ENCODE measurements around the gene ZNF354C. TPM values are rescaled to one million over a fixed set of nuclear protein-coding genes. Genes with fewer than 3 reads are reported as not detected.

Gene ZNF354C
- total and polyA plus RNA-seq, 2 of the 8 experiments (the other 6 are each of a cell fraction or from before 2014, with no cell fraction given), result 0.85 to 2.3 TPM

GRCh38 chr5:179120421-179120861 lies 60.3 kb downstream of the ZNF354C start:
- H3K23ac ChIP-seq (ENCODE audit: insufficient read length), result no peak overlapping the region
- no peak overlapping the region for H2BK120ac ChIP-seq (replicated peaks; ENCODE audit: low read depth, low read length)
- peaks cover 43 to 86% of the 10 kb centered on the region in 2 experiments for H3K9me3 ChIP-seq (ENCODE audit: insufficient read depth in 2 of 2, low read depth in 1 of 2, low read length in 1 of 2)
- no peaks in the 10 kb centered on the region for H3K79me1 ChIP-seq (ENCODE audit: low read depth, low read length)
- H3K18ac ChIP-seq (ENCODE audit: extremely low read depth, low read length), result no peak overlapping the region
- H2AFZ ChIP-seq (ENCODE audit: low read length), result no peak overlapping the region
- no peak overlapping the region for H3K9ac ChIP-seq (replicated peaks in 1 of 4; ENCODE audit: extremely low read depth in 1 of 4, low read depth in 3 of 4, low read length in 3 of 4)
- H2AK5ac ChIP-seq (ENCODE audit: low read depth, low read length), result no peak overlapping the region
- H3K27ac ChIP-seq (ENCODE audit: low read depth, low read length), result no peak overlapping the region
- CTCF ChIA-PET (ENCODE audit: partially characterized antibody), result no interaction called here
- no peak overlapping the region for H3K4me2 ChIP-seq (ENCODE audit: insufficient read depth in 1 of 2, low read depth in 2 of 2, low read length in 2 of 2)
- H2BK20ac ChIP-seq (ENCODE audit: low read length), result no peak overlapping the region
- DNase-seq (ENCODE audit: low read depth in 1 of 2, low spot score in 2 of 2) (no peak), FAIRE-seq (no peak)
- POLR2A ChIA-PET (ENCODE audit: partially characterized antibody), result no interaction called here
- TF ChIP-seq SP2 (IDR thresholded peaks at IDR 0.05; ENCODE audit: low read length) (no peak), TAF7 (optimal IDR thresholded peaks at IDR 0.05; ENCODE audit: borderline replicate concordance, low read depth, low read length) (no peak)
- H3K14ac ChIP-seq (ENCODE audit: insufficient read length), result no peak overlapping the region
- no peak overlapping the region for H2BK15ac ChIP-seq (ENCODE audit: low read length)
- H4K8ac ChIP-seq (ENCODE audit: extremely low read depth, insufficient read depth, low read length), result no peak overlapping the region; the same call in 1 of the 2 replicates
- no peaks in the 10 kb centered on the region for H3K27me3 ChIP-seq (replicated peaks in 1 of 4; ENCODE audit: control insufficient read depth in 3 of 4, extremely low read depth in 1 of 4, insufficient read depth in 3 of 4, low read length in 3 of 4)
- no peaks in the 10 kb centered on the region for H4K20me1 ChIP-seq (replicated peaks in 1 of 2; ENCODE audit: control insufficient read depth in 1 of 2, insufficient read depth in 2 of 2, low read length in 2 of 2)
- 91% methylated on average over 32 of the region's 35 CpGs; no CpG with 5 or more reads in 1 of the 2 experiments for WGBS, 2 experiments (ENCODE audit: extremely low coverage in 1 of 2, insufficient coverage in 1 of 2, insufficient read length in 1 of 2, insufficient replicate concordance in 2 of 2, low coverage in 1 of 2, low lambda C conversion rate in 2 of 2, missing lambda C conversion rate in 1 of 2)
- no peak overlapping the region for H3K56ac ChIP-seq (replicated peaks; ENCODE audit: insufficient read length, low read depth, low read length)
- no peak overlapping the region for H2BK5ac ChIP-seq (ENCODE audit: low read depth, low read length)
- no peak overlapping the region for H4K91ac ChIP-seq (replicated peaks; ENCODE audit: insufficient read length, low read length)
- H3K4me1 ChIP-seq (replicated peaks in 1 of 4; ENCODE audit: control insufficient read depth in 3 of 4, insufficient read depth in 4 of 4, low read length in 3 of 4), result no peaks in the 10 kb centered on the region
- H3K4me3 ChIP-seq (ENCODE audit: extremely low read depth in 1 of 4, insufficient read depth in 2 of 4, low read depth in 3 of 4, low read length in 4 of 4), result no peak overlapping the region
- no peak overlapping the region for H4K5ac ChIP-seq (ENCODE audit: insufficient read length, low read depth, low read length)
- H3K4ac ChIP-seq (replicated peaks; ENCODE audit: insufficient read length, low read depth, low read length), result no peak overlapping the region
- no peaks in the 10 kb centered on the region for H3K23me2 ChIP-seq (ENCODE audit: low read depth, low read length)
- no peak overlapping the region for H2BK12ac ChIP-seq (ENCODE audit: low read depth, low read length)
- H3K36me3 ChIP-seq (ENCODE audit: control insufficient read depth in 2 of 4, insufficient read depth in 4 of 4, low read length in 3 of 4), result 0 out of 8 replicates have a peak, but pooled peaks cover 0 to 2% (median 0%) of the 10 kb centered on the region in 4 experiments
- no peaks in the 10 kb centered on the region for H3K79me2 ChIP-seq (ENCODE audit: control insufficient read depth in 1 of 2, insufficient read depth in 2 of 2, low read length in 2 of 2)
